Hepatocyte (in vitro differentiated cells): ENCODE results near the gene SLC6A2. TPM values are rescaled to one million over a fixed set of nuclear protein-coding genes. Genes with fewer than 3 reads are reported as not detected.

Experiments used
- DNase-seq: peaks from one replicate; pipeline ENCODE4 v3.0.0-alpha.2; 2016; ENCODE audit warnings: low spot score
- H2AFZ ChIP-seq: fragments of 200-600 bp; sonication (generic); 2 replicates; pipeline ENCODE4 v1.6.0; 2016; ENCODE audit warnings: antibody characterized with exemption, mild to moderate bottlenecking
- H3K27ac ChIP-seq: fragments of 200-600 bp; sonication (generic); 2 replicates; pipeline ENCODE4 v1.5.1; 2016; ENCODE audit warnings: mild to moderate bottlenecking
- H3K27me3 ChIP-seq: fragments of 200-600 bp; sonication (generic); 2 replicates; pipeline ENCODE4 v1.6.1; 2016
- H3K36me3 ChIP-seq: fragments of 200-600 bp; sonication (generic); replicated peaks from 2 replicates; pipeline ENCODE4 v1.5.1; 2016; ENCODE audit warnings: low read depth; ENCODE audit not compliant: insufficient read depth
- H3K4me1 ChIP-seq: fragments of 200-600 bp; sonication (generic); 2 replicates; pipeline ENCODE4 v1.5.1; 2016; ENCODE audit warnings: mild to moderate bottlenecking, moderate library complexity; ENCODE audit not compliant: insufficient read depth
- H3K4me2 ChIP-seq: fragments of 200-600 bp; sonication (generic); 2 replicates; pipeline ENCODE4 v1.6.0; 2016
- H3K4me3 ChIP-seq: fragments of 200-600 bp; sonication (generic); 2 replicates; pipeline ENCODE4 v1.5.1; 2016; ENCODE audit warnings: mild to moderate bottlenecking
- H3K79me2 ChIP-seq: fragments of 200-600 bp; sonication (generic); 2 replicates; pipeline ENCODE4 v1.6.0; 2017; ENCODE audit warnings: mild to moderate bottlenecking
- H3K9me2 ChIP-seq: fragments of 200-600 bp; sonication (generic); replicated peaks from 2 replicates; pipeline ENCODE4 v1.6.0; 2017; ENCODE audit warnings: mild to moderate bottlenecking; ENCODE audit not compliant: insufficient read depth
- H3K9me3 ChIP-seq: fragments of 200-600 bp; sonication (generic); 2 replicates; pipeline ENCODE4 v1.5.1; 2016; ENCODE audit warnings: low read depth, mild to moderate bottlenecking
- H4K20me1 ChIP-seq: fragments of 200-600 bp; sonication (generic); 2 replicates; pipeline ENCODE4 v1.6.0; 2016; ENCODE audit warnings: mild to moderate bottlenecking; ENCODE audit not compliant: insufficient read depth, poor library complexity, severe bottlenecking
- CTCF ChIP-seq: fragments of 200-600 bp; sonication (generic); IDR thresholded peaks from 2 replicates; pipeline ENCODE4 v1.5.1; 2016; ENCODE audit warnings: antibody characterized with exemption, mild to moderate bottlenecking; ENCODE audit not compliant: poor library complexity
- EZH2 ChIP-seq: fragments of 200-600 bp; sonication (generic); IDR thresholded peaks from 2 replicates; pipeline ENCODE4 v1.6.1; 2016; ENCODE audit warnings: antibody characterized with exemption, mild to moderate bottlenecking, borderline replicate concordance
- EZH2phosphoT487 ChIP-seq: fragments of 200-600 bp; sonication (generic); IDR thresholded peaks from one replicate; pipeline ENCODE4 v1.6.1; 2018; ENCODE audit warnings: antibody characterized with exemption, mild to moderate bottlenecking, low read depth, moderate library complexity; ENCODE audit not compliant: unreplicated experiment, severe bottlenecking
- WGBS: methylation state at CpG from one replicate; pipeline ENCODE4 v1.1.6; 2016; ENCODE audit warnings: low lambda C conversion rate; ENCODE audit errors: missing lambda C conversion rate; 5-methylcytosine and 5-hydroxymethylcytosine counted together
- polyA plus RNA-seq: library from polyadenylated mRNA; unstranded; fragments of >200 nt; fragmentation: Nextera tagmentation; extraction: Ambion mirVana; gene quantifications from 2 replicates; pipeline ENCODE4 v1.2.1, GENCODE V29; 2016
- total RNA-seq: library from RNA; depleted of rRNA; stranded (reverse); fragments of >200 nt; gene quantifications from 2 replicates; pipeline ENCODE4 v1.2.3, GENCODE V29; 2014

The SLC6A2 gene
- total and polyA plus RNA-seq, 2 experiments from 2014 or later: 0.20 to 0.28 TPM

- Histone ChIP-seq H3K4me2 (no peak overlapping the region), H3K9me2 (no peaks in the 10 kb centered on the region), H3K4me1 (no peaks in the 10 kb centered on the region), H2AFZ (no peak overlapping the region), H3K79me2 (no peaks in the 10 kb centered on the region), H3K36me3 (no peaks in the 10 kb centered on the region), H3K9me3 (no peaks in the 10 kb centered on the region), H3K4me3 (no peak overlapping the region), H3K27me3 (no peaks in the 10 kb centered on the region), H4K20me1 (no peaks in the 10 kb centered on the region), H3K27ac (no peak overlapping the region)
- WGBS: 74% methylated on average over 6 of the region's 6 CpGs
- TF ChIP-seq EZH2 (no peak), EZH2phosphoT487 (no peak), CTCF (no peak)
- no peak for DNase-seq
Measured at GRCh38 chr16:55628306-55628968, 27.4 kb upstream of the SLC6A2 start.

- H3K79me2 ChIP-seq: no peaks in the 10 kb centered on the region
- H3K9me3 ChIP-seq: no peaks in the 10 kb centered on the region
- H2AFZ ChIP-seq: no peak overlapping the region
- H4K20me1 ChIP-seq: no peaks in the 10 kb centered on the region
- DNase-seq: no peak
- H3K27me3 ChIP-seq: no peaks in the 10 kb centered on the region
- TF ChIP-seq CTCF: no peak
- TF ChIP-seq EZH2phosphoT487: no peak
- no peak for TF ChIP-seq EZH2
- H3K4me2 ChIP-seq: no peak overlapping the region
- no peaks in the 10 kb centered on the region for H3K4me1 ChIP-seq
- H3K4me3 ChIP-seq: no peak overlapping the region
- no peaks in the 10 kb centered on the region for H3K36me3 ChIP-seq
- no peak overlapping the region for H3K27ac ChIP-seq
- H3K9me2 ChIP-seq: no peaks in the 10 kb centered on the region
Measured at GRCh38 chr16:55630774-55631173, 25.0 kb upstream of the SLC6A2 start.

DNA sequence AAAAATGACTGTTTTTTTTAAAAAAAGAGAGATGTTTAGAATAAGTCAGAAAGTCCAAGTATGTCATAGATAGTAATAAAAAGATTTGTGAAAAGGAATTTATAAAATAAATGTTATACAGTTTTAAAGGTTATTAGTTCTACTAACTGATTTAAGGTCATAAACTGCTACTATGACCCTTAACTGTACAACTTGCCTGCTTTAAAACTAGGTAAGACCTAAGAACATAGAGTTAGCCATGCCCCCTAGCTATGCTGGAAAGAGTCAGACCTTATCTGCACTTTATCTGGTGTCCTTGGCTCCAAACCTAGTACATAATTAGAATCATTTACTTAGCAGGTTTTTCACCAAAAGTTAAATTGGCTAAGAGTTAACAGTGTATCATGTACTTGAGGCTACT lies 23.5 kb upstream of the SLC6A2 start:
- Histone ChIP-seq H3K79me2 (no peaks in the 10 kb centered on the region), H3K9me3 (no peaks in the 10 kb centered on the region), H3K27ac (no peak overlapping the region), H3K27me3 (no peaks in the 10 kb centered on the region), H4K20me1 (no peaks in the 10 kb centered on the region), H3K4me1 (no peaks in the 10 kb centered on the region), H3K9me2 (no peaks in the 10 kb centered on the region), H3K4me3 (no peak overlapping the region), H3K36me3 (no peaks in the 10 kb centered on the region), H3K4me2 (no peak overlapping the region), H2AFZ (no peak overlapping the region)
- TF ChIP-seq EZH2phosphoT487 (no peak), EZH2 (no peak), CTCF (no peak)
- DNase-seq: no peak

GRCh38 chr16:55634193-55634592 lies 21.6 kb upstream of the SLC6A2 start:
- Histone ChIP-seq H2AFZ (no peak overlapping the region), H3K36me3 (no peaks in the 10 kb centered on the region), H3K4me1 (no peaks in the 10 kb centered on the region), H3K9me3 (no peaks in the 10 kb centered on the region), H3K4me3 (no peak overlapping the region), H3K79me2 (no peaks in the 10 kb centered on the region), H3K9me2 (no peaks in the 10 kb centered on the region), H3K4me2 (no peak overlapping the region), H3K27me3 (no peaks in the 10 kb centered on the region), H4K20me1 (no peaks in the 10 kb centered on the region), H3K27ac (no peak overlapping the region)
- TF ChIP-seq CTCF (no peak), EZH2 (no peak), EZH2phosphoT487 (no peak)
- no peak for DNase-seq
